NCI-H2171 (cell line): ENCODE data around the gene FRAS1.
"Not testable (repeated sequence)": the region's sequence is repeated elsewhere in the genome, so short reads cannot be mapped to it uniquely, and the experiment has no call there.

Experiments used
- DNase-seq: peaks from one replicate; lab custom pipeline; 2025; lab: John Stamatoyannopoulos, UW

FRAS1 gene

GRCh38 chr4:78057135-78057599 is at the start of gene FRAS1:
TSS of gene FRAS1 (plus strand) at chr4:78057323. CDS start at chr4:78058010, 687 bp downstream.
- peak; percentile 49 for DNase-seq

- DNase-seq, result not testable (repeated sequence)
These were observed 46.1 kb upstream of the FRAS1 start for GRCh38 chr4:78011003-78011402.

GRCh38 chr4:78014889-78015886 is 41.9 kb upstream of the FRAS1 start:
- DNase-seq, result no peak

- no peak for DNase-seq
These were observed 38.7 kb upstream of the FRAS1 start for GRCh38 chr4:78018271-78019049.

GRCh38 chr4:78019414-78019813 is 37.7 kb upstream of the FRAS1 start:
- no peak for DNase-seq

GRCh38 chr4:78020677-78021076 is 36.4 kb upstream of the FRAS1 start:
- DNase-seq, result no peak

GRCh38 chr4:78022517-78022916 is 34.6 kb upstream of the FRAS1 start:
- DNase-seq, result no peak

GRCh38 chr4:78024085-78024484 is 33.0 kb upstream of the FRAS1 start:
- DNase-seq, result no peak

GRCh38 chr4:78024576-78025091 is 32.5 kb upstream of the FRAS1 start:
- DNase-seq, result no peak

GRCh38 chr4:78031417-78031950 is 25.6 kb upstream of the FRAS1 start:
- no peak for DNase-seq

GRCh38 chr4:78032446-78032845 is 24.7 kb upstream of the FRAS1 start:
- peak; percentile 33 for DNase-seq

- DNase-seq, result no peak
These were observed 24.2 kb upstream of the FRAS1 start for GRCh38 chr4:78032929-78033328.

- DNase-seq, result no peak
These were observed 23.3 kb upstream of the FRAS1 start for GRCh38 chr4:78033861-78034260.

GRCh38 chr4:78038704-78039103 is 18.4 kb upstream of the FRAS1 start:
- no peak for DNase-seq

- no peak for DNase-seq
These were observed 17.4 kb upstream of the FRAS1 start for GRCh38 chr4:78039678-78040077.

- no peak for DNase-seq
These were observed 16.7 kb upstream of the FRAS1 start for GRCh38 chr4:78040431-78040830.

- DNase-seq, result no peak
These were observed 9.8 kb upstream of the FRAS1 start for GRCh38 chr4:78047366-78047765.

- DNase-seq, result peak; percentile 79
These were observed 626 bp upstream of the FRAS1 start for GRCh38 chr4:78056265-78057129.

GRCh38 chr4:78057600-78058550 is 752 bp downstream of the FRAS1 start:
- DNase-seq, result no peak
